ENCODE results near the gene RHCG. TPM values are rescaled to one million over a fixed set of nuclear protein-coding genes. Genes with fewer than 3 reads are reported as not detected.
A peak's percentile ranks its signal among the peaks of the same experiment; 100 is the strongest.

Gene RHCG
- total RNA-seq, 2 experiments from 2014 or later = not detected

DNA sequence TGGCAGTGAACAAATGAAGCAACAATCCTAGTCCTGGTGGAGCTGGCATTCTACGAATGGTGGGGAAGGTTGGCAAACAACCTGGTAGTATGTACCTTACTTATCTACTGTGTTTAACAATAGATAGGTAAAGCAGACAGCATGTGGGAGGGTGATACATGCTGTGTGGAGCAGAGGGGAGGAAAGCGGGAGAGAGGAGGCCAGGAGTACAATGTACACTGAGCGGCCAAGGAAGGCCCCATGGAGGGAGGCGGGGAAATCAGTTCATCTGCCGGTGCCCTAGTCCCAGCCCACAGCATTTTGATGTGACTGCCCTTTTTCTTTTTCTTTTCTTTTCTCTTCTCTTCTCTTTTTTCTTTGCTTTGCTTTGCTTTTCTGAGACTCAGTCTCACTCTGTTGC, 5.3 kb upstream of the RHCG start:
- Histone ChIP-seq H3K9me3 (ENCODE audit: low read length) (no peaks in the 10 kb centered on the region), H3K4me3 (ENCODE audit: low read depth, low read length, poor library complexity, severe bottlenecking) (no peak overlapping the region), H3K79me2 (ENCODE audit: insufficient read depth, low read depth, low read length) (no peaks in the 10 kb centered on the region), H3K27ac (ENCODE audit: low read depth, low read length, poor library complexity, severe bottlenecking) (no peak overlapping the region), H3K4me1 (ENCODE audit: insufficient read depth, low read length, poor library complexity, severe bottlenecking) (no peaks in the 10 kb centered on the region), H4K20me1 (ENCODE audit: insufficient read depth, low read length) (no peaks in the 10 kb centered on the region), H3K4me2 (ENCODE audit: low read length) (no peak overlapping the region), H3K36me3 (ENCODE audit: insufficient read depth, low read length) (no peaks in the 10 kb centered on the region), H3K9me2 (ENCODE audit: insufficient read depth, low read length) (no peaks in the 10 kb centered on the region), H2AFZ (ENCODE audit: low read length) (no peak overlapping the region)
- CTCF ChIA-PET (ENCODE audit: unreplicated experiment) = no interaction called here
- POLR2A ChIA-PET = no interaction called here
- TF ChIP-seq EZH2phosphoT487 (IDR thresholded peaks at IDR 0.05; ENCODE audit: borderline replicate concordance, low read depth, low read length) = no peak
- TF ChIP-seq, protein P1, sequence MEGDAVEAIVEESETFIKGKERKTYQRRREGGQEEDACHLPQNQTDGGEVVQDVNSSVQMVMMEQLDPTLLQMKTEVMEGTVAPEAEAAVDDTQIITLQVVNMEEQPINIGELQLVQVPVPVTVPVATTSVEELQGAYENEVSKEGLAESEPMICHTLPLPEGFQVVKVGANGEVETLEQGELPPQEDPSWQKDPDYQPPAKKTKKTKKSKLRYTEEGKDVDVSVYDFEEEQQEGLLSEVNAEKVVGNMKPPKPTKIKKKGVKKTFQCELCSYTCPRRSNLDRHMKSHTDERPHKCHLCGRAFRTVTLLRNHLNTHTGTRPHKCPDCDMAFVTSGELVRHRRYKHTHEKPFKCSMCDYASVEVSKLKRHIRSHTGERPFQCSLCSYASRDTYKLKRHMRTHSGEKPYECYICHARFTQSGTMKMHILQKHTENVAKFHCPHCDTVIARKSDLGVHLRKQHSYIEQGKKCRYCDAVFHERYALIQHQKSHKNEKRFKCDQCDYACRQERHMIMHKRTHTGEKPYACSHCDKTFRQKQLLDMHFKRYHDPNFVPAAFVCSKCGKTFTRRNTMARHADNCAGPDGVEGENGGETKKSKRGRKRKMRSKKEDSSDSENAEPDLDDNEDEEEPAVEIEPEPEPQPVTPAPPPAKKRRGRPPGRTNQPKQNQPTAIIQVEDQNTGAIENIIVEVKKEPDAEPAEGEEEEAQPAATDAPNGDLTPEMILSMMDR (conservative IDR thresholded peaks at IDR 0.05; ENCODE audit: low read length) = no peak
- intact Hi-C loops (cut with micrococcal nuclease; ENCODE audit: unreplicated experiment) = no loop called here
- BruUV-seq (replicated peaks) = no TSS peak
- no peak for DNase-seq (ENCODE audit: low spot score)

DNA sequence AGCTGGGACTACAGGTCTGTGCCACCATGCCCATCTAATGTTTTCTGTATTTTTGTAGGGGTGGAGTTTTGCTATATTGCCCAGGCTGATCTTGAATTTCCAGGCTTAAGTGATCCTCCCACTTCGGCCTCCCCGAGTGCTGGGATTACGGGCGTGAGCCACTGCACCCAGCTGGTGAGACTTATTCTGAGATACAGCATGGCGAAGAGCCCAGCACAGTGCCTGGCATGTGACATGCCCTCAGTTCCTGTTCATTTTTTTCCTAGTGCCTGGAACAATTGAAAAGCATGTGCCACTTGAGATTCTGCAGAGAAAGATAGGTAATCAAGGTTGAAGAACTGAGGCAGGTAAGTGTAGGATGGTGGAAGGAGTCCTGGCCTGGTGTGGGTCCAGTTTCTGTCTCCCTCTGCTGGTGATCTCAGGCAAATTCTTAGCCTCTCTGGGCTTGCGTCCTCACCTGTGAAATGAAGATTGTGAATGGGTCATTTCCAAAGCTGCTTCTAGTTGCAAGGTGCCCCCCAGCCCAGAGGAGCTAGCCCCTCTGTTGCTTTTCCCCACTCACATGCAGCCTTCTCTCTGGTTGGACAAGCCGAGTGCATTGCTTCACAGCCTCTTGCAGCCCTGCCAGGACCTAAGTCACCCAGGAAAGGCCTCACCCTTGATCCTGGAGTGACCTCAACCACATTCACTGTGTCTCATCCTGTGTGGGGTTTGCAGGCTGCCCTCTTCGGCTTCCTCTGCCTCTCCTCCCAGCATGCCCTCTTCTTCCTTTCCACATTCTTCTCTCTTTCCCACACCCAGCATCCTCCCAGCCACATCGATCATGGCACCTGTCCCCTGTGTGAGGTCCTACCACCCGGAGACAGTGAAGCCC, 4.3 kb upstream of the RHCG start:
- TF ChIP-seq, protein P1 (conservative IDR thresholded peaks at IDR 0.05; ENCODE audit: low read length) = peak; percentile 69
- no peak for TF ChIP-seq EZH2phosphoT487 (IDR thresholded peaks at IDR 0.05; ENCODE audit: borderline replicate concordance, low read depth, low read length)
- Histone ChIP-seq H3K4me2 (ENCODE audit: low read length) (no peak overlapping the region), H3K9me2 (ENCODE audit: insufficient read depth, low read length) (no peaks in the 10 kb centered on the region), H3K9me3 (ENCODE audit: low read length) (no peaks in the 10 kb centered on the region), H3K4me1 (ENCODE audit: insufficient read depth, low read length, poor library complexity, severe bottlenecking) (no peaks in the 10 kb centered on the region), H2AFZ (ENCODE audit: low read length) (no peak overlapping the region), H3K79me2 (ENCODE audit: insufficient read depth, low read depth, low read length) (no peaks in the 10 kb centered on the region), H3K27ac (ENCODE audit: low read depth, low read length, poor library complexity, severe bottlenecking) (no peak overlapping the region), H4K20me1 (ENCODE audit: insufficient read depth, low read length) (no peaks in the 10 kb centered on the region), H3K4me3 (ENCODE audit: low read depth, low read length, poor library complexity, severe bottlenecking) (no peak overlapping the region), H3K36me3 (ENCODE audit: insufficient read depth, low read length) (no peaks in the 10 kb centered on the region)
- CTCF ChIA-PET (ENCODE audit: unreplicated experiment) = no interaction called here
- intact Hi-C loops (cut with micrococcal nuclease; ENCODE audit: unreplicated experiment) = no loop called here
- POLR2A ChIA-PET = no interaction called here
- BruUV-seq (replicated peaks) = no TSS peak
- peak; percentile 13 for DNase-seq (ENCODE audit: low spot score)

DNA sequence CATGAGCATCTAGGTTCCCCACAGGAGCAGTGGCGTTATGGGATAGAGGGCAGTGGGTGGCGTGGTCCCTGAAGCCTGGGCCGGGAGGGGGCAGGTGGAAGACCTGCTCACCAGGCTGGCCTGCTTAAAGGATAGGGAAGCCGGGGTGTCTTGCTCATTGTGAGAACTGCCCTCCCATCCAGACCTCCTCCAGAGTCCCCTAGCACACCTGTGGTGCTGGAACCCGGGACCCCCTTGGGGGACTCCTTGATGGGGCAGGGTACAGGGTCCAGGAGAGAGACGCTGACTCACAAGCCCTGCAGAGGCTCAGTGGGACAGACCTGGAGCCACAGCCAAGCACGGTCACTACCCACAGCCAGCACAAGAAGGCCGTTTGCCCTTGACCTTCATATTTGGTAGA, 2.8 kb upstream of the RHCG start:
- CTCF ChIA-PET (ENCODE audit: unreplicated experiment) = no interaction called here
- no peak for DNase-seq (ENCODE audit: low spot score)
- BruUV-seq (replicated peaks) = no TSS peak
- no peaks in the 10 kb centered on the region for H3K79me2 ChIP-seq (ENCODE audit: insufficient read depth, low read depth, low read length)
- H3K27ac ChIP-seq (ENCODE audit: low read depth, low read length, poor library complexity, severe bottlenecking) = no peak overlapping the region
- no peaks in the 10 kb centered on the region for H4K20me1 ChIP-seq (ENCODE audit: insufficient read depth, low read length)
- intact Hi-C loops (cut with micrococcal nuclease; ENCODE audit: unreplicated experiment) = no loop called here
- TF ChIP-seq, protein P1 (conservative IDR thresholded peaks at IDR 0.05; ENCODE audit: low read length) = no peak
- TF ChIP-seq EZH2phosphoT487 (IDR thresholded peaks at IDR 0.05; ENCODE audit: borderline replicate concordance, low read depth, low read length) = no peak
- H3K4me3 ChIP-seq (ENCODE audit: low read depth, low read length, poor library complexity, severe bottlenecking) = no peak overlapping the region
- H3K9me2 ChIP-seq (ENCODE audit: insufficient read depth, low read length) = no peaks in the 10 kb centered on the region
- POLR2A ChIA-PET = no interaction called here
- no peaks in the 10 kb centered on the region for H3K36me3 ChIP-seq (ENCODE audit: insufficient read depth, low read length)
- H3K9me3 ChIP-seq (ENCODE audit: low read length) = no peaks in the 10 kb centered on the region
- H2AFZ ChIP-seq (ENCODE audit: low read length) = no peak overlapping the region
- H3K4me2 ChIP-seq (ENCODE audit: low read length) = no peak overlapping the region
- no peaks in the 10 kb centered on the region for H3K4me1 ChIP-seq (ENCODE audit: insufficient read depth, low read length, poor library complexity, severe bottlenecking)

Data from OCI-LY7 (cell line).